ENCODE measurements around the gene CPB2. TPM values are rescaled to one million over a fixed set of nuclear protein-coding genes. Genes with fewer than 3 reads are reported as not detected.

The CPB2 gene
- total and polyA plus RNA-seq, 4 donors = 175 to 997 (median 504) TPM

DNA sequence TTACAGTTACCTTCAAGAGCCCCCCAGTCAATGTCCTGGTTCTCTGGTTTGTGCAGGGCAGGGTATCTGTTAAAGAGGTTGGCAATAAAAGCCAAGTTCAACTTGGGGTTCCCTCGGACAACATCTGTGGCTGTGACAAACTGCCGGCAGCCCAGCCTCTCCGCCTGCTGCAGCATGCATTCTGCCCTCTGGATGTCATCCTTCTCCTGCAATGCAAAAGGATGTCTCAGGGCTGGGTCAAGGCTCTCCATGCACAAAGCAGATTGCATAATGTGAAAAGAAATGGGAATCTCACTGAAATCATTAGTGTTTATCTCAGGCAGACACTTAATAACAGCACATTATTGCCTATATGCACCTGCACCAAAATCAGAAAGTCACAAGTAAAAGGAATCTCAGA is 42.1 kb upstream of the CPB2 start (continued):
- TF ChIP-seq RXRA (IDR thresholded peaks at IDR 0.05) (peak in 1 of 2 donors; percentile 48), RAD21 (IDR thresholded peaks at IDR 0.05) (peak; percentile 92 to 94), FOXA2 (IDR thresholded peaks at IDR 0.05) (no peak)
- TF ChIP-seq, protein P1, sequence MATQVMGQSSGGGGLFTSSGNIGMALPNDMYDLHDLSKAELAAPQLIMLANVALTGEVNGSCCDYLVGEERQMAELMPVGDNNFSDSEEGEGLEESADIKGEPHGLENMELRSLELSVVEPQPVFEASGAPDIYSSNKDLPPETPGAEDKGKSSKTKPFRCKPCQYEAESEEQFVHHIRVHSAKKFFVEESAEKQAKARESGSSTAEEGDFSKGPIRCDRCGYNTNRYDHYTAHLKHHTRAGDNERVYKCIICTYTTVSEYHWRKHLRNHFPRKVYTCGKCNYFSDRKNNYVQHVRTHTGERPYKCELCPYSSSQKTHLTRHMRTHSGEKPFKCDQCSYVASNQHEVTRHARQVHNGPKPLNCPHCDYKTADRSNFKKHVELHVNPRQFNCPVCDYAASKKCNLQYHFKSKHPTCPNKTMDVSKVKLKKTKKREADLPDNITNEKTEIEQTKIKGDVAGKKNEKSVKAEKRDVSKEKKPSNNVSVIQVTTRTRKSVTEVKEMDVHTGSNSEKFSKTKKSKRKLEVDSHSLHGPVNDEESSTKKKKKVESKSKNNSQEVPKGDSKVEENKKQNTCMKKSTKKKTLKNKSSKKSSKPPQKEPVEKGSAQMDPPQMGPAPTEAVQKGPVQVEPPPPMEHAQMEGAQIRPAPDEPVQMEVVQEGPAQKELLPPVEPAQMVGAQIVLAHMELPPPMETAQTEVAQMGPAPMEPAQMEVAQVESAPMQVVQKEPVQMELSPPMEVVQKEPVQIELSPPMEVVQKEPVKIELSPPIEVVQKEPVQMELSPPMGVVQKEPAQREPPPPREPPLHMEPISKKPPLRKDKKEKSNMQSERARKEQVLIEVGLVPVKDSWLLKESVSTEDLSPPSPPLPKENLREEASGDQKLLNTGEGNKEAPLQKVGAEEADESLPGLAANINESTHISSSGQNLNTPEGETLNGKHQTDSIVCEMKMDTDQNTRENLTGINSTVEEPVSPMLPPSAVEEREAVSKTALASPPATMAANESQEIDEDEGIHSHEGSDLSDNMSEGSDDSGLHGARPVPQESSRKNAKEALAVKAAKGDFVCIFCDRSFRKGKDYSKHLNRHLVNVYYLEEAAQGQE (IDR thresholded peaks at IDR 0.05) = no peak

DNA sequence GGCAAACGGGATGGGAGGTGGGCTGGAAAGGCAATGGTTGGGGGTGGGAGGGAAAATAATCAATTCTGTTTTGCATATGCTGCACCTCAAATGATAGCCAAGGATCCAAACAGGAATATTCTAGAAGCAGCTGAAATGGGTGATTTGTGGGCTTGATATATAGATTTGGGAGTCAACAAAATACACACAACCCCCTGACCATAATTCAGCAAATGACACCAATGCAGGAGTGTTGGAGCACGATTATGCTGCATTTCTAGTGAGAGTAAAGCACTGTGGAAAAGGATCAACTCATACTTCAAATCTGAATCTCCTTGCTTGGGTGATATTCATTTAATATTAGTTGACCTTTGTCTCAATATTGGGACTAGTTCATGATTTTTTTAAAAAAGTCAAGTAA is 41.1 kb upstream of the CPB2 start:
- peaks cover 0 to 15% (median 0%) of the 10 kb centered on the region in 4 donors for H3K36me3 ChIP-seq (ENCODE audit: control insufficient read depth in 4 of 4, insufficient read depth in 3 of 4, low read depth in 1 of 4, low read length in 3 of 4)
- H3K4me3 ChIP-seq (ENCODE audit: low read depth in 1 of 3, low read length in 3 of 3) = no peak overlapping the region
- DNase-seq (ENCODE audit: low spot score) = no peak

More for the DNA sequence above, 41.1 kb upstream of the CPB2 start:
- WGBS = 83% methylated on average over 2 of the region's 2 CpGs
- Histone ChIP-seq H3K9ac (ENCODE audit: low read depth in 1 of 2, low read length in 2 of 2) (no peak overlapping the region), H3K9me3 (ENCODE audit: control insufficient read depth in 4 of 4, low read length in 3 of 4) (no peaks in the 10 kb centered on the region), H3K27ac (ENCODE audit: low read depth in 1 of 2, low read length in 2 of 2) (no peak overlapping the region), H3K4me1 (ENCODE audit: control insufficient read depth in 4 of 4, insufficient read depth in 4 of 4, low read length in 3 of 4) (peaks cover 8 to 36% (median 24%) of the 10 kb centered on the region in 4 donors), H3K27me3 (ENCODE audit: control insufficient read depth in 4 of 4, insufficient read depth in 4 of 4, low read length in 3 of 4) (no peaks in the 10 kb centered on the region)
- TF ChIP-seq, protein P2, sequence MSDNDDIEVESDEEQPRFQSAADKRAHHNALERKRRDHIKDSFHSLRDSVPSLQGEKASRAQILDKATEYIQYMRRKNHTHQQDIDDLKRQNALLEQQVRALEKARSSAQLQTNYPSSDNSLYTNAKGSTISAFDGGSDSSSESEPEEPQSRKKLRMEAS (IDR thresholded peaks at IDR 0.05) = no peak
- TF ChIP-seq YY1 (IDR thresholded peaks at IDR 0.05) = no peak
- TF ChIP-seq FOXA1 (IDR thresholded peaks at IDR 0.05) = no peak
- TF ChIP-seq HNF4G (IDR thresholded peaks at IDR 0.05) = no peak
- TF ChIP-seq FOXA2 (IDR thresholded peaks at IDR 0.05) = no peak
- TF ChIP-seq SP1 (IDR thresholded peaks at IDR 0.05) = no peak
- TF ChIP-seq TAF1 (conservative IDR thresholded peaks at IDR 0.05) = no peak
- TF ChIP-seq, protein P3, sequence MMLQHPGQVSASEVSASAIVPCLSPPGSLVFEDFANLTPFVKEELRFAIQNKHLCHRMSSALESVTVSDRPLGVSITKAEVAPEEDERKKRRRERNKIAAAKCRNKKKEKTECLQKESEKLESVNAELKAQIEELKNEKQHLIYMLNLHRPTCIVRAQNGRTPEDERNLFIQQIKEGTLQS (IDR thresholded peaks at IDR 0.05) = no peak
- no peak for TF ChIP-seq HNF4A (conservative IDR thresholded peaks at IDR 0.05)
- TF ChIP-seq, protein P4, sequence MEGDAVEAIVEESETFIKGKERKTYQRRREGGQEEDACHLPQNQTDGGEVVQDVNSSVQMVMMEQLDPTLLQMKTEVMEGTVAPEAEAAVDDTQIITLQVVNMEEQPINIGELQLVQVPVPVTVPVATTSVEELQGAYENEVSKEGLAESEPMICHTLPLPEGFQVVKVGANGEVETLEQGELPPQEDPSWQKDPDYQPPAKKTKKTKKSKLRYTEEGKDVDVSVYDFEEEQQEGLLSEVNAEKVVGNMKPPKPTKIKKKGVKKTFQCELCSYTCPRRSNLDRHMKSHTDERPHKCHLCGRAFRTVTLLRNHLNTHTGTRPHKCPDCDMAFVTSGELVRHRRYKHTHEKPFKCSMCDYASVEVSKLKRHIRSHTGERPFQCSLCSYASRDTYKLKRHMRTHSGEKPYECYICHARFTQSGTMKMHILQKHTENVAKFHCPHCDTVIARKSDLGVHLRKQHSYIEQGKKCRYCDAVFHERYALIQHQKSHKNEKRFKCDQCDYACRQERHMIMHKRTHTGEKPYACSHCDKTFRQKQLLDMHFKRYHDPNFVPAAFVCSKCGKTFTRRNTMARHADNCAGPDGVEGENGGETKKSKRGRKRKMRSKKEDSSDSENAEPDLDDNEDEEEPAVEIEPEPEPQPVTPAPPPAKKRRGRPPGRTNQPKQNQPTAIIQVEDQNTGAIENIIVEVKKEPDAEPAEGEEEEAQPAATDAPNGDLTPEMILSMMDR (IDR thresholded peaks at IDR 0.05; ENCODE audit: low read depth, low read length, missing input control) = no peak
- TF ChIP-seq, protein P1 (IDR thresholded peaks at IDR 0.05) = no peak
- no peak for TF ChIP-seq NR2F2 (IDR thresholded peaks at IDR 0.05)

Data from liver (tissue), 9 donors.